ENCODE data around the gene SLC6A11. TPM values are rescaled to one million over a fixed set of nuclear protein-coding genes. Genes with fewer than 3 reads are reported as not detected.

SLC6A11 gene
- total RNA-seq, 1 donor from 2014 or later: 4.1 TPM

DNA sequence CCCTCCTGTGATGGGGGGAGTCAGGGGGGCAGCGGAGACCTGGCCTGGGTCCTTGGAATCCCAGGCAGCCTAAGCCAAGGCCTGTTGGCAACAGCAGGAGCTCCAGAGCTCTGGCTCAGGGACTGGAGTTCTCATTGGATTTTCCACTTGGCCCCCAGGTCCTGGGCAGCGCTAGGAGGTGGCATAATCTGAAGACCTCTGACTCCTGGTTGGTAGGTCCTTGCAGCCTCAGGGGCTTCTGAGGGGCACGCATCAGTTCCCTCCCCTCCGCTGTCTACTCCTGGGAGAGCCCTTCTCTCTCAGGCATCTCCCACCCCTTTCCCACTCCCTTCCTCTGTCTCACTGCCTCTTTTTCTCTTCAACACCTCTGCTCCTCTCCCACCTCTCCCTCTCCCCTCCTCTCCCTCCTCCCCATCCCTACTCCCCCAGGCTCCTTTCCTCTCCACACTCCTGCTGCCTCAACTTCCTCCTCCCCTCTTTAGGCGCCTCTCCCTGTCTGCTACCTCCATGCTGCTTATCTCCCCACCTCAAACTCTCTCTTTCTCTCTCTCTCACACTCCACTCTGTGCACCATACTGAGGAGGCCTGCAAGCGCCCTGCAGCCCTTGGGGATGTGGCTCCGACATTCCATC lies 135.4 kb downstream of the SLC6A11 start:
- no peak for DNase-seq (ENCODE audit: low spot score)

DNA sequence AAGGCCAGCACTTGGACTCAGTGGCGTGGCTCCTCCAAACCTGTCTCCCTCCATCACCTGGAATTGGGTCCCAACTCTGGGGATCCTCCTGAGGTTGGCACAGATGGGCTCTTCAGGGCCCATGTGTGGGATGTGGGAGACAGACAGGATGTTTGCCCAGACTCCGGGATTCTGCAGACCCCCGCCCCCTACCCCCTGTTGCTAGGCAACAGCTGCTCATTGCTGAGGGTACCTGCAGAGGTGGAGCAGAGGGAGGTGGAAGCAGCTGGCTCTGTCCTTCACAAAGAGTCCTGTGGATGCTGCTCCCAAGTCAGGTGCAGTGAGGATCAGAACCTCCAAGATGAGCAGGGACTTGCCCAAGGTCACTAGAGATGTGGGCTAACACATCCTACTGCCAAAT lies 136.5 kb downstream of the SLC6A11 start:
- DNase-seq (ENCODE audit: low spot score): no peak

DNA sequence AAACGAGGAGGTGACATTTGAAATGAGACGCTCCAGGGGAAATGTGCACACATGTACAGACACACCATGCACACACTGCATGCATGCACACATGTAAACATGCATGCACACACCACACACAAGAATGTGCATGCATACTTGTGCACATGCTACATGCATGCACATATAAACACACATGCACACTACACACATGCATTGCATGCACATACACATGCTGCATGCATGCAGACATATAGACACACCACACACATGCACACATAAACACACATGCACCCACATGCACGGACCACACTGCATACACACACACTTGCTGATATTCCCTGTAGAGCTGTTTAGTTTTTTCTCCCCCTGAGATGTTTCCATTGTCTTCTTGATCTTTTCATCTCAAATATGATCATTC lies 138.7 kb downstream of the SLC6A11 start:
- no peak for DNase-seq (ENCODE audit: low spot score)

GRCh38 chr3:10955711-10956453 lies 139.9 kb downstream of the SLC6A11 start:
- no peak for DNase-seq (ENCODE audit: low spot score)

- DNase-seq (ENCODE audit: low spot score): no peak
Observed at GRCh38 chr3:10956531-10956930, 140.5 kb downstream of the SLC6A11 start.

GRCh38 chr3:10956986-10957385 lies 141.0 kb downstream of the SLC6A11 start:
- DNase-seq (ENCODE audit: low spot score): no peak

- peak; percentile 52 for DNase-seq (ENCODE audit: low spot score)
Observed at GRCh38 chr3:10957976-10958749, 142.1 kb downstream of the SLC6A11 start.

DNA sequence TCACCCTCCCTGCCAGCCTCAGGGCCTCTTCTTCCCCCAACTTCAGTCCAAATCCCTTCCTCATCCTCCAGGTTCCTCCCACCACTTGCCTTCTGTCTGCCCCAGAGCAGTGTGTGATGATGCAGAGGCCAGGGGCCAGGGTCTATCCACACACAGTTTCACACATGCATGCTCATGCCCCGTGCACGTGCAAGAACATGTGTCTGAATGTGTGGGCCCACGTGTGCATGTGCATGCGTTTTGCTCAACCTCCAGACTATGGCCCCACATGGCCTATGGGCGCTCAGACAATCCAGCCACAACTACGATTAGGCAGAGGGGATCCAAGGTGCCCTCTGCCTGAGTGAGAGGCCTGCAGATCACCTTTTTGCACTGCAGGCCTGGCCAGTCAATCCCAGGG lies 144.2 kb downstream of the SLC6A11 start:
- DNase-seq (ENCODE audit: low spot score): no peak

GRCh38 chr3:10961921-10962320 lies 145.9 kb downstream of the SLC6A11 start:
- DNase-seq (ENCODE audit: low spot score): no peak

DNA sequence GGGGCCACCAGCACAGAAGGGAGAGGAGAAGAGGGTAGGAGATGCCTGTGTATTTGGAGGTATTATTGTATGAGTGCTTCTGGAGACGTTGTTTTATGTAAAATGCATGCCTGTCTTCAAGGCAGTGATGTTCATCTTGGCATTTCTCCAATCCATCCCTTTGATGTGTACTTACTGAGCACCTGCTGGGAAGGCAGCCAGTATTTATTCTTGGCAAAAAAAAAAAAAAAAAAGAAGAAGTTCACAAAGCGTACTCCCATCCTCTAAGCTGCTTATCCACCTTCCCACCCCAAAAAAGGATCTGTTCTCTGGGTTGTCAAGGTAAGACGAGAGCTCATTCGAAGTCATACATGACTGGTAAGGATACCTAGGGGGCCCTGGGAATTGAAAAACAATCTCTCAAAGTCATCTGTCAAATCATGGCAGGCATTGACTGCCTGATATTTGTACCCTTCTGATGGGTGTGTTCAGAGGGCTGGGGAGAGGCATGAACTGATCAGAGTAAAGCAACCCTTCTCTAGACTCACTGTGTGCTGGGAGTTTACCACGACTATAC lies 146.5 kb downstream of the SLC6A11 start:
- no peak for DNase-seq (ENCODE audit: low spot score)

DNA sequence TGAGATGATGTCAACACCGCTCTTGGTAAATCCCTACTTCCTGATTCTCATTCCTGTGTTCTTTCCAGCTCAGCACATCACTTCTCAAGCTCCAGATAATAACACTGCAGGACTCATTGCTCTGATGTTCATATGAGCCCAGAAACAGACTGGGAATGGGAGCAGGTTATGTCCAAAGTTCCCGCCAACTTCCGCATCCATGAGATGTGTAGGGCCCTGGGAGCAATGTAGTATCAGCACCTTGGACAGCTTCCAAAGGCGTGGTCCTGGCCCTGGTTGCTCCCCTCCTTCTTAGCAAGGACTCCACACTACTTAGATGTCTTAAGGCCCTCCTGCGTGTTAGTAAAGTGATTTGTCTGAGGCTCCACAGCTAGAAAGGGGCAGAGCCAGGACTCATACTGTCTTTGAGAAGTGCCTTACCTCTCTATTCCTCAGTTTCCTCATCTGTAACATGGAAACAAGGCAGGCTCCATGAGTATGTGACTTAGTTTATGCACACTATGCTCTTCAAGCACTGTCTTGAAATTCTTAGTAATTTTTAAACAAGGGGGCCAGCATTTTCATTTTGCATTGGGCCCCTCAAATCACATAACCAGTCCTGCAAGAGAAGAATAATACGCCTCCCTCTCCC lies 148.6 kb downstream of the SLC6A11 start:
- no peak for DNase-seq (ENCODE audit: low spot score)

- DNase-seq (ENCODE audit: low spot score): no peak
Observed at GRCh38 chr3:10968401-10968800, 152.4 kb downstream of the SLC6A11 start.

DNA sequence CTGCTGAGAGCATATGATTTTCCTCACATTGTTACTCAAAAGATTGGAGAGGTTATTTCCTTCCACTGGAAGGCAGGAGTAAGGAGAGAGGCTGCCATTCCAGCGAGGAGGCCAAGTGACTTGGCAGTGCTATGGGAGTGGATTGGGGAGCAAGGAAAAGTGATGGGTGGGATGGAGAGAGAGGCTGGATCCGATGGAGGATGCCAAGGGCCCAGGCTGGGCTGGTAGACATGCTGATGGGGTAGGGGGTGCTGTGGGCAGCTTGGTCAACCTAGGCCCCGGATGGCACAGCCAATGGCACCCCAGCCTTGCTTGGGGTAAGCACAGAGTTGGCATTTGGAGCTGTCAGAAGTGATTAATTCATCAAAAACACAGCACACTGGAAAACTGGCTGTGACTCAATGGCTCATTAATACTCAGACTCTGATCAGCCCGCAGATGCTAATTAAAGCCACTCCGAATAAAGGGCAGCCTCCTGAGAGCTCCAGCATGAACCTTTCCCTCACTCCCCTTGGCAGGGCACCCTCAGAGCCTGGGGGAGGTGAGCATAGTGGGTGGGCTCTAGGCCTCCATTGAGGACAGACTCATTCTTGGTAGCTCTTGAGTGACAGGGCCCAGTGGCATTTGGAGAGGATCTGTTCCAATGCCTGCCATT lies 154.4 kb downstream of the SLC6A11 start:
- no peak for DNase-seq (ENCODE audit: low spot score)

DNA sequence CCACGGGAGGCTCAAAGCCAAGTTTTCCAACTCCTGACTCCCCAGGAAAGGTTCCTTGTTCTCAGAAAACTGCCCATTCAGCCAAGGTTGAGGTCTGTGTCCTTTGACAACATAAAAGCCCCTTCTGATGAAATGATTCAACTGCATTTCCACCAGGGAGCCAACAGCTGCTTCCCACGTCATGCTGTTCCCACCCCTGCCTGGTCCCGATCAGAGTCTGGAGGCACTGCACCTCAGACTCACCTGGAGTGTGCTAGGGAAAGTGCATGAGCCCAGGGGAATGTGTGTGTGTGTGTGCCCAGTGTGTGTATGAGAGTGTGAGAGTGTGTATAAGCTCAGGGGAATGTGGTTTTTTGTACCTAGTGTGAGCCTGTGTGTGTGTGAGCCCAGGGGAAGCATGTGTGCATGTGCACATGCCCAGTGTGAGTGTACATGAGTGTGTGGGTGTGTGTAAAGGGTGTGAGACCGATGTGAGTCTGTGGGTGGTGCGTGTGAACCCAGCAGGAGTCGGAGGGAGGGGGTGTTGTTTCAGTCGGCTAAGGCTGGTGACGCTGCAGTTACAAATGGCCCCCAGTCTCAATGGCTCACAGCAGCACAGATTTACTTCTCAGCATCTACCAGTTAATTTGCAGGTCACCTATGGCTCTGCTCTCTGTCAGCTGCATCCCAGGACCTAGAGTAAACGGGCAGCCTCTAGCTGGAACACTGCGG lies 156.2 kb downstream of the SLC6A11 start:
- no peak for DNase-seq (ENCODE audit: low spot score)

DNA sequence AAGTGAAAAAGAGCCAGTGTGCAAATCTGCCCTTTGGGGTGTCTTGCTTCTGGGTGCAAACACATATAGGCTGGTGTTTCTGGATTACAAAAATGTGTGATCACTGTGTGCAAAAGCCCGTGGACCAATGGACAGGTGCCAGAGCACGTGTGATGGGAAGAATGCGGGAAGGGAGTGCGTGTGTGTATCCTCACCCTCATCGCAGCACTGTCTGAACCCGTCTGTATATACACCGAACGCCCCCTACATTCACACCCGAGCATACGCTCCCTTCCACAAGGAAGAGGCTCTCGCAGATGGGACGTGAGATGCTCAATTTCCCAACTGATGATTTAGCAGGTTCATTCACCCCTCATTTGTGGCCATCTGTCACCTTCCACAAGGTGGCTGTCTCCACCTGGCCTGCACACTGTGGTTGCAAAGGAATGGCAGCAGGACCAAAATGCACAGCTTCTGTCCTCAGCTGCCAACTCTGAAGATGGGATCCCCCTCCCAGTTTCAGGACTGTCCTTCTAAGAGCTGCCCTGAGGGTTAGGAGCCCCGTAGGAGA lies 157.1 kb downstream of the SLC6A11 start:
- no peak for DNase-seq (ENCODE audit: low spot score)

GRCh38 chr3:10974131-10974530 lies 158.1 kb downstream of the SLC6A11 start:
- no peak for DNase-seq (ENCODE audit: low spot score)

- no peak for DNase-seq (ENCODE audit: low spot score)
Observed at GRCh38 chr3:10974746-10975375, 158.8 kb downstream of the SLC6A11 start.

GRCh38 chr3:10975695-10976234 lies 159.7 kb downstream of the SLC6A11 start:
- DNase-seq (ENCODE audit: low spot score): no peak

DNA sequence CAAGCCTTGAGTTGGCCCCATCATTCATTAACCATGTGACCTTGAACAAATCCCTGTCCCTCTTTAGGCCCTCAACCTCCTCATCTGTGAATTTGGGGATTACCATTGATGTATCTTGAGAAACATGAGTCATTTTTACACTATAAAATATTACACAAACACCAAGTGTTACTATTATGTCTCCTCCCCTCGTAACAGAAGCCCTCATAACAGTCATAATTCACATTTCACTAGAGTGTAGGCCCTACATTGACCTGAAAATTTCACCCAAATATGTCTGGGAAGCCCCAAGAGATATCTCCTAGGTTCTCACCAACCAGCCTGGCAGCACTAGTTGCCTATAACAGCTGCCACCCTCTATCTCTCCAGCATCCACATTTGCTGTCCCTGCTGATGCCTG lies 160.7 kb downstream of the SLC6A11 start:
- no peak for DNase-seq (ENCODE audit: low spot score)

All from ureter (tissue), 1 donor.